ENCODE measurements around the gene SPDL1.

Gene SPDL1

GRCh38 chr5:169627551-169627950 is 44.0 kb downstream of the SPDL1 start:
- TF ChIP-seq ZFX (IDR thresholded peaks at IDR 0.05): no peak
- TF ChIP-seq CTCF (conservative IDR thresholded peaks at IDR 0.05): no peak
- H3K27ac ChIP-seq: no peak overlapping the region

GRCh38 chr5:169628892-169629291 is 45.3 kb downstream of the SPDL1 start:
- TF ChIP-seq CTCF (conservative IDR thresholded peaks at IDR 0.05): no peak
- no peak for TF ChIP-seq ZFX (IDR thresholded peaks at IDR 0.05)
- H3K27ac ChIP-seq: no peak overlapping the region

GRCh38 chr5:169629847-169630548 is 46.4 kb downstream of the SPDL1 start:
- TF ChIP-seq CTCF (conservative IDR thresholded peaks at IDR 0.05) (no peak), ZFX (IDR thresholded peaks at IDR 0.05) (no peak)
- no peak overlapping the region for H3K27ac ChIP-seq

GRCh38 chr5:169631360-169631759 is 47.8 kb downstream of the SPDL1 start:
- H3K27ac ChIP-seq: no peak overlapping the region
- TF ChIP-seq CTCF (conservative IDR thresholded peaks at IDR 0.05) (no peak), ZFX (IDR thresholded peaks at IDR 0.05) (no peak)

GRCh38 chr5:169632946-169633345 is 49.4 kb downstream of the SPDL1 start:
- no peak for TF ChIP-seq ZFX (IDR thresholded peaks at IDR 0.05)

GRCh38 chr5:169634606-169635005 is 51.0 kb downstream of the SPDL1 start:
- no peak overlapping the region for H3K27ac ChIP-seq
- TF ChIP-seq ZFX (IDR thresholded peaks at IDR 0.05) (no peak), CTCF (conservative IDR thresholded peaks at IDR 0.05) (no peak)

More at GRCh38 chr5:169632946-169633345, 49.4 kb downstream of the SPDL1 start:
- H3K27ac ChIP-seq: no peak overlapping the region

GRCh38 chr5:169635936-169636335 is 52.4 kb downstream of the SPDL1 start:
- no peak for TF ChIP-seq ZFX (IDR thresholded peaks at IDR 0.05)
- no peak for TF ChIP-seq CTCF (conservative IDR thresholded peaks at IDR 0.05)
- H3K27ac ChIP-seq: no peak overlapping the region

GRCh38 chr5:169636477-169637084 is 53.0 kb downstream of the SPDL1 start:
- TF ChIP-seq CTCF (conservative IDR thresholded peaks at IDR 0.05): no peak
- no peak for TF ChIP-seq ZFX (IDR thresholded peaks at IDR 0.05)
- H3K27ac ChIP-seq: no peak overlapping the region

Measured in C4-2B (cell line).